K562 (cell line): ENCODE data around the gene IL1RL1. TPM values are rescaled to one million over a fixed set of nuclear protein-coding genes. Genes with fewer than 3 reads are reported as not detected.
"Not testable (repeated sequence)": the region's sequence is repeated elsewhere in the genome, so short reads cannot be mapped to it uniquely, and the experiment has no call there.

ENCODE experiments used
- ATAC-seq: fragments of 200-7000 bp; cut with Tn5 transposase; 3 replicates; pipeline ENCODE4 v1.9.1; 2020; ENCODE audit warnings: moderate library complexity
- BruUV-seq: library from RNA; stranded (reverse); fragments of 400-500 nt; replicated peaks from 2 replicates; lab custom pipeline; 2021; lab: Mats Ljungman, UMichigan
- CTCF ChIA-PET: fragments of 300-600 bp; formaldehyde crosslinking; extraction: SDS; loops from one replicate; lab custom pipeline; 2021; ENCODE audit warnings: low intra/inter-chr PET ratio; lab: Yijun Ruan, JAX
- POLR2A ChIA-PET: fragments of 300-600, 350-650 bp; sonication (Branson Sonifier 250); formaldehyde crosslinking; extraction: SDS; loops from one replicate; lab custom pipeline; 2021; ENCODE audit warnings: antibody characterized with exemption, inconsistent platforms; lab: Yijun Ruan, JAX
- DNase-seq, 4 experiments: peaks; one replicate each; pipeline versions ENCODE4 v3.0.0 to v3.0.0-alpha.2; 2011 to 2018; ENCODE audit warnings: low spot score in 3 of 4, mixed read lengths in 3 of 4; ENCODE audit errors: extremely low read depth in 1 of 4
- FAIRE-seq: peaks from 2 replicates; lab custom pipeline; 2011; peaks lifted over from hg19 to GRCh38; lab: Jason Lieb, UNC
- H2AFZ ChIP-seq: 2 replicates; pipeline ENCODE4 v1.6.0; 2011; ENCODE audit warnings: low read depth, low read length, control low read depth, inconsistent platforms
- H3K27ac ChIP-seq: fragments of 200-600 bp; 3 replicates; pipeline ENCODE4 v1.8.0; 2011; ENCODE audit warnings: low read depth, mild to moderate bottlenecking, control low read depth, inconsistent platforms, low read length, moderate library complexity, mixed read lengths; ENCODE audit errors: extremely low read depth
- H3K27me3 ChIP-seq, 2 experiments: fragments of 300-600 bp in 1 of 2; 2 replicates in 1 of 2; 3 replicates in 1 of 2; pipeline versions ENCODE4 v1.6.0 to v1.8.0; 2011; ENCODE audit warnings: inconsistent platforms in 2 of 2, low read length in 2 of 2, mild to moderate bottlenecking in 1 of 2, mixed read lengths in 1 of 2, moderate library complexity in 1 of 2; ENCODE audit not compliant: control insufficient read depth in 2 of 2, insufficient read depth in 2 of 2
- H3K36me3 ChIP-seq: fragments of 300-600 bp; 3 replicates; pipeline ENCODE4 v1.8.0; 2011; ENCODE audit warnings: mild to moderate bottlenecking, low read length, inconsistent platforms; ENCODE audit not compliant: control insufficient read depth, insufficient read depth
- H3K4me1 ChIP-seq, 2 experiments: fragments of 200-600 bp in 1 of 2; replicated peaks in 1 of 2; 2 replicates in 1 of 2; 3 replicates in 1 of 2; pipeline versions ENCODE4 v1.5.1 to v1.8.0; 2011; ENCODE audit warnings: inconsistent platforms in 2 of 2, low read length in 2 of 2, mild to moderate bottlenecking in 1 of 2, mixed read lengths in 1 of 2, moderate library complexity in 1 of 2; ENCODE audit not compliant: control insufficient read depth in 2 of 2, insufficient read depth in 2 of 2
- H3K4me2 ChIP-seq: 2 replicates; pipeline ENCODE4 v1.6.1; 2011; ENCODE audit warnings: low read length, control low read depth, inconsistent platforms, mixed read lengths; ENCODE audit not compliant: insufficient read depth
- H3K4me3 ChIP-seq: fragments of 200-600 bp; sonication (generic), shearing (Covaris generic); 2 replicates; pipeline ENCODE4 v1.5.1; 2016; ENCODE audit warnings: control low read depth, inconsistent platforms
- H3K79me2 ChIP-seq: fragments of 200-600 bp; 3 replicates; pipeline ENCODE4 v1.8.0; 2011; ENCODE audit warnings: low read length, inconsistent platforms; ENCODE audit not compliant: control insufficient read depth, insufficient read depth
- H3K9ac ChIP-seq, 2 experiments: 2 replicates each; pipeline versions ENCODE4 v1.6.0 to v1.6.1; 2011; ENCODE audit warnings: low read depth in 2 of 2, low read length in 2 of 2, control low read depth in 1 of 2, inconsistent platforms in 1 of 2, mild to moderate bottlenecking in 1 of 2, mixed read lengths in 1 of 2; ENCODE audit not compliant: insufficient read depth in 1 of 2
- H3K9me1 ChIP-seq: one replicate; pipeline ENCODE4 v1.6.0; 2011; ENCODE audit warnings: inconsistent platforms, mild to moderate bottlenecking, low read length, moderate library complexity; ENCODE audit not compliant: control insufficient read depth, insufficient read depth
- H3K9me3 ChIP-seq: replicated peaks from 2 replicates; pipeline ENCODE4 v1.5.1; 2011; ENCODE audit warnings: low read depth, low read length, inconsistent platforms; ENCODE audit not compliant: control insufficient read depth, insufficient read depth
- H4K20me1 ChIP-seq: replicated peaks from 2 replicates; pipeline ENCODE4 v1.6.1; 2011; ENCODE audit warnings: low read length, inconsistent platforms, mixed read lengths; ENCODE audit not compliant: control insufficient read depth, insufficient read depth
- RAD21 ChIP-seq, 2 experiments: fragments of 250-450 bp in 1 of 2; fragments of 450-650 bp in 1 of 2; sonication (Bioruptor Pico) in 1 of 2; formaldehyde crosslinking in 1 of 2; IDR thresholded peaks in 1 of 2; conservative IDR thresholded peaks in 1 of 2; 2 replicates each; pipeline versions ENCODE4 v1.4.0 to v1.8.0; 2020 to 2022; ENCODE audit warnings: mild to moderate bottlenecking in 2 of 2, moderate library complexity in 1 of 2
- REST ChIP-seq, 2 experiments: fragments of 450-650 bp; formaldehyde crosslinking in 1 of 2; IDR thresholded peaks; 2 replicates each; pipeline versions ENCODE4 v1.4.0 to v1.6.1; 2014 to 2020; ENCODE audit warnings: mild to moderate bottlenecking in 2 of 2, borderline replicate concordance in 1 of 2, low read depth in 1 of 2
- WGBS: fragments of 100-300 bp; shearing (Covaris generic); methylation state at CpG from one replicate; pipeline ENCODE4 v1.1.6; 2016; ENCODE audit warnings: low coverage, mixed read lengths; ENCODE audit not compliant: insufficient coverage; ENCODE audit errors: missing lambda C conversion rate; 5-methylcytosine and 5-hydroxymethylcytosine counted together
- in situ Hi-C: fragments of 300-500 bp; cut with MboI; formaldehyde crosslinking; loops from 4 replicates; pipeline ENCODE4 v1.15.0; 2018; ENCODE audit warnings: inconsistent platforms, mixed read lengths
- intact Hi-C: fragments of 100-400 bp; cut with micrococcal nuclease; formaldehyde crosslinking; loops from 2 replicates; pipeline ENCODE4 v1.14.2; 2022
- polyA plus RNA-seq, 8 experiments: library from polyadenylated mRNA; depleted of rRNA in 4 of 8; stranded (reverse) in 5 of 8; unstranded in 3 of 8; fragments of >200 nt; fragmentation: Nextera tagmentation in 2 of 8; fragmentation: Illumina TruSeq in 1 of 8; extraction: Ambion mirVana in 2 of 8; extraction: Trizol in 1 of 8; gene quantifications; 2 replicates each; pipeline versions ENCODE4 v1.2.1 to v1.2.3, GENCODE V29; 2011 to 2014; ENCODE audit warnings: inconsistent platforms in 1 of 8, missing spikeins in 1 of 8
- total RNA-seq, 7 experiments: library from RNA; depleted of rRNA in 6 of 7; stranded (reverse); fragments of >200 nt in 6 of 7; fragmentation: Illumina TruSeq in 2 of 7; extraction: Trizol in 2 of 7; gene quantifications; 2 replicates each; pipeline versions ENCODE4 v1.2.1 to v1.2.3, GENCODE V29; 2011 to 2021; ENCODE audit warnings: low replicate concordance in 1 of 7

The IL1RL1 gene
- total and polyA plus RNA-seq, 9 of the 15 experiments (the other 6 are each of a cell fraction or from before 2014, with no cell fraction given): 0.06 to 3.3 (median 0.59) TPM

GRCh38 chr2:102324914-102325313, 13.6 kb downstream of the IL1RL1 start:
- ATAC-seq; TF ChIP-seq REST (CRISPR knock-in tag; IDR thresholded peaks at IDR 0.05; ENCODE audit: low read depth): not testable (repeated sequence)
- TF ChIP-seq REST (IDR thresholded peaks at IDR 0.05; ENCODE audit: borderline replicate concordance) (peak; percentile 52; the same call in 1 of the 2 replicates), RAD21 (CRISPR knock-in tag; conservative IDR thresholded peaks at IDR 0.05 in 1 of 2, IDR thresholded peaks at IDR 0.05 in 1 of 2) (peak in 1 of 2 experiments; percentile 63; a peak in 2 of 4 replicates)
- TF ChIP-seq, all 486 proteins: peak for 2; not testable (repeated sequence) for 484
- H3K9ac ChIP-seq, H3K4me3 ChIP-seq, CTCF ChIA-PET, DNase-seq, H3K27me3 ChIP-seq, BruUV-seq, H3K9me3 ChIP-seq, H3K79me2 ChIP-seq, H3K9me1 ChIP-seq, FAIRE-seq, H2AFZ ChIP-seq, in situ Hi-C loops, H3K4me2 ChIP-seq, H3K27ac ChIP-seq, H4K20me1 ChIP-seq, H3K36me3 ChIP-seq, H3K4me1 ChIP-seq, POLR2A ChIA-PET: not testable (repeated sequence)
- intact Hi-C loops: loop anchor here (1.0 kb wide), 1 partner anchor 30 kb away; the partner anchor contains the start of gene IL18R1
- 14% methylated on average over 4 of the region's 5 CpGs for WGBS
